NCI-H446 treated with DMSO at 0.1 percent for 48 hours (cell line): ENCODE measurements around the gene CSK.
"Not testable (repeated sequence)": the region's sequence is repeated elsewhere in the genome, so short reads cannot be mapped to it uniquely, and the experiment has no call there.

Experiments used
- DNase-seq: peaks from one replicate; lab custom pipeline; 2025; lab: John Stamatoyannopoulos, UW

Gene CSK

DNA sequence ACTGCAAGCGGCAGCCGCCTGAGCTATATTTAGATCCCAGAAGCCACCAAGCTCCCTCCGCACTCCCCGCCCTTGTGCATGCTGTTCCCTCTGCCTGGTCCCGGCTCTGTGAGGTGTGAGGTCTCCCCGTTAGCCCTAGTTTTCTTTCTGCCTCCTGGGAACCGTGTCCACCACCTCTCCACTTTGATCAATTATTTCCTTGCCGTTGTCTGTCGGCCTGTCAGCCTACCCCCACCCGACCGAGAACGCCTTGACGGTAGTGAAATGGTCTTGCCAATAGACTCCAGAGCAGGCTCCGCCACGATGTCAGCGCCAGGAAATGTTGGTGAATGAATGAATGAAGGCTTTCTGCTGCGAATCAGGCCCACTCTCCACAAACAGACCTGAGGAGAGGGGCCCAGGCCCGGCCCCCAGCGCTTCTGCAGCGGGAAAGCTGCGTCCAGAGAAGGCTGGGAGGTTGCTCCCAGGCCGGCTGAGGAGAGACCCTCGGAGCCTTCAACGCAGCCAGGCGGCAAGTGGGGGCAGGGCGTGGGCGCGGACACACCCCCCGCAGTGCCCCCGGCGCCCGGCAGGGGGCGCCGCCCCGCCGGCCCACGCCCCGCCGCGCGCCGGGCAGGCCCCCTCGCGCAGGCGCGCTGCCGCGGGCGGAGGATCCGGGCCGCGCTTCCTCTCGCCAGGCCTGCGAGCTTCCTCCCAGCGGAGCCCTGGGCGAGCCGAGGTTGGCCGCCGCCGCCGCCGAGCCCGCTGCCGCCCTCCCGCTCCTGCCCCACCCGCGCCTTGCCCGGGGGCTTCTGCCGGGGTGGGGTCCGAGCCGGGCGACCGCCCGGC, at the start of gene CSK:
CSK (plus strand) TSS at position 650 of the 828 bp plus-strand sequence. CDS start 16,218 bp downstream, outside the sequence.
- DNase-seq = no peak

GRCh38 chr15:74732846-74733245, 49.0 kb upstream of the CSK start:
- no peak for DNase-seq

DNA sequence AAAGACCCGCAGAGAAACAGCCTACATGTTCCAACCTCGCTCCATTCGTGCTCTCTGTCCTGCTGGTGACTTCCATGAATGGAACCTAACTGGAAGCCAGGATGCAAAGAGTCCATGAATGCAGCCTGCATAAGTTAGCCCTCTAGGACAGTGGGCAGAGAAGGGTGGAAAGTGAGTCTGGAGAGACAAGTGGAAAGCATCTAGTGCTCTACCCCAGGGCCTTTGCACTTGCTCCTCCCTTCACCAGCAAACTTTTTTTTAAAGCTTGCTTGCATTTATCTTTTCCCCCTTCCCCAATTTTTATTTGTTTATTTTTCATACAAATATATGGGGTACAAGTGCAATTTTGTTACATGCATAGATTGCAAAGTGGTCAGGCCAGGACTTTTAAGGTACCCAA, 48.6 kb upstream of the CSK start:
- DNase-seq = no peak

GRCh38 chr15:74735305-74735704, 46.6 kb upstream of the CSK start:
- DNase-seq = no peak

- not testable (repeated sequence) for DNase-seq
Measured at GRCh38 chr15:74738239-74738638, 43.6 kb upstream of the CSK start.

DNA sequence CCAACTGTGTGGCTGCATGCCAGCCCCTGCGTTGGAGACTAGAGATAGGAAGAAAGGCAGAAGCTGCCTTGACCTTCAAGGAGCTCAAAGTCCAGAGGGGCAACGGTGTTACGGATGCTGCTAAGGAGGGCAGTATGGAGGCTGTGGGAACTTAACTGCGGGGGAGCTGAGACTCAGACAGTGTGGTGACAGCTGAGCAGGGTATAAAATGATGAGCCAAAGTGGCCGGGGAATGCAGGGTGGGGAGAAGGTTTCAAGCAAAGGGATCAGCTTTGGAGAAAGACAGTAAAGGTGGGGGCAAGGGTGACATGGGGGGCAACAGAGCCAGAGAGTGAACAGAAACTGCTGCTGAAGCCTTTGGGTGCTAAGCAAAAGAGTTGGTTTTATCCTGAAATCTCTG, 39.5 kb upstream of the CSK start:
- DNase-seq = no peak

GRCh38 chr15:74746389-74746788, 35.5 kb upstream of the CSK start:
- DNase-seq = no peak

DNA sequence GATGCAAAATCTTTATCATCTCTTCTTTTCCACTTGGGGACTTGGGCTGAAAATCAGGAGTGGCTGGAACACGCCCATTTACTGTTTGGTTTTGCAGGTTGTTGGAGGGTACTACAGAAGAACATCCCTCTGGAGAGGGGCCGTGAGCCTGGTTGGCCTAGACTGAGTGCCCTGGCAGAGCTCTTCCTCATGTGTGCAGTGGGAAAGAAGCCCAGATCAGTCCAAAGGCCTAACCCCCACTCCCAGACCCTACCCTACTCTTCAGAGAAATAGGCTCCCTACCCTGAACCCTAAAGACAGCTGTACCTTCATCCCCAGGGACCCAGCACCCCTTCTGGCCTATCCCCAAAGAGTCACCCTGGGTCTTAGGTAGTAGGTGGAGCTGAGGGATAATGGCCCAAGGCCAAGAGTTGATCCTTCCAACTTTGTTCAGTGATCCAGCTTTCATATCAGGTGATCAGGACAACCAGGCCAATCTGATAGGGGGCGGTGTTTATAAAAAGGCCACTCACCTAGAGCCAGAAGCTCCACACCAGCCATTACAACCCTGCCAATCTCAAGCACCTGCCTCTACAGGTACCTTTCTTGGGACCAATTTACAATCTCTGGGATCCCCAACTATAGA, 33.4 kb upstream of the CSK start, which contains the start of gene CYP1A2:
CYP1A2 (plus strand) TSS at position 524 of the 625 bp plus-strand sequence. CDS start 894 bp downstream, outside the sequence.
- no peak for DNase-seq

DNA sequence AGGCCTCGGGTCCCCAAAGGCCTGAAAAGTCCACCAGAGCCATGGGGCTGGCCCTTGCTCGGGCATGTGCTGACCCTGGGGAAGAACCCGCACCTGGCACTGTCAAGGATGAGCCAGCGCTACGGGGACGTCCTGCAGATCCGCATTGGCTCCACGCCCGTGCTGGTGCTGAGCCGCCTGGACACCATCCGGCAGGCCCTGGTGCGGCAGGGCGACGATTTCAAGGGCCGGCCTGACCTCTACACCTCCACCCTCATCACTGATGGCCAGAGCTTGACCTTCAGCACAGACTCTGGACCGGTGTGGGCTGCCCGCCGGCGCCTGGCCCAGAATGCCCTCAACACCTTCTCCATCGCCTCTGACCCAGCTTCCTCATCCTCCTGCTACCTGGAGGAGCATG, 32.0 kb upstream of the CSK start:
- no peak for DNase-seq

- DNase-seq = no peak
Measured at GRCh38 chr15:74750751-74751150, 31.1 kb upstream of the CSK start.

- no peak for DNase-seq
Measured at GRCh38 chr15:74752011-74752410, 29.9 kb upstream of the CSK start.

DNA sequence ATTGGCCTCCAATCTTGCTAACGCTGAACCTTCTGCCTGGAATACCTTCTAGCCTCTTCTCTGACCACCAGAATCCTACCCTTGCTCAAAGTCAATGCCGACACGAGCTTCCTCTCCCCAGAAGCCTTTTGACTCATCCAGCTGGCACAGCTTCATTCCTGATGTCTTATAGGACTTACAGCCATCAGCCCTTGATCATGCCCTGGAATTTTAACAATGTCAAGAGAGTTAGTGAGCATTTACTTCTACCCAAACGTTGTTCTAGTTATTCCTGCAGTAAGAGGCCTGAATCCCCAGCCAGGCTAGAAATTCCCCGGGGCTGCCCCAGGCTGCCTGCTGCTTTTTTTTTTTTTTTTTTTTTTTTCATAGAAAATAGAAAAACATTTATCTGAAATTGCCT, 29.3 kb upstream of the CSK start:
- no peak for DNase-seq

GRCh38 chr15:74754593-74755215, 27.2 kb upstream of the CSK start:
- no peak for DNase-seq

- DNase-seq = no peak
Measured at GRCh38 chr15:74758736-74759135, 23.1 kb upstream of the CSK start.

GRCh38 chr15:74762791-74763150, 19.1 kb upstream of the CSK start:
- no peak for DNase-seq

GRCh38 chr15:74763416-74763815, 18.5 kb upstream of the CSK start:
- no peak for DNase-seq

DNA sequence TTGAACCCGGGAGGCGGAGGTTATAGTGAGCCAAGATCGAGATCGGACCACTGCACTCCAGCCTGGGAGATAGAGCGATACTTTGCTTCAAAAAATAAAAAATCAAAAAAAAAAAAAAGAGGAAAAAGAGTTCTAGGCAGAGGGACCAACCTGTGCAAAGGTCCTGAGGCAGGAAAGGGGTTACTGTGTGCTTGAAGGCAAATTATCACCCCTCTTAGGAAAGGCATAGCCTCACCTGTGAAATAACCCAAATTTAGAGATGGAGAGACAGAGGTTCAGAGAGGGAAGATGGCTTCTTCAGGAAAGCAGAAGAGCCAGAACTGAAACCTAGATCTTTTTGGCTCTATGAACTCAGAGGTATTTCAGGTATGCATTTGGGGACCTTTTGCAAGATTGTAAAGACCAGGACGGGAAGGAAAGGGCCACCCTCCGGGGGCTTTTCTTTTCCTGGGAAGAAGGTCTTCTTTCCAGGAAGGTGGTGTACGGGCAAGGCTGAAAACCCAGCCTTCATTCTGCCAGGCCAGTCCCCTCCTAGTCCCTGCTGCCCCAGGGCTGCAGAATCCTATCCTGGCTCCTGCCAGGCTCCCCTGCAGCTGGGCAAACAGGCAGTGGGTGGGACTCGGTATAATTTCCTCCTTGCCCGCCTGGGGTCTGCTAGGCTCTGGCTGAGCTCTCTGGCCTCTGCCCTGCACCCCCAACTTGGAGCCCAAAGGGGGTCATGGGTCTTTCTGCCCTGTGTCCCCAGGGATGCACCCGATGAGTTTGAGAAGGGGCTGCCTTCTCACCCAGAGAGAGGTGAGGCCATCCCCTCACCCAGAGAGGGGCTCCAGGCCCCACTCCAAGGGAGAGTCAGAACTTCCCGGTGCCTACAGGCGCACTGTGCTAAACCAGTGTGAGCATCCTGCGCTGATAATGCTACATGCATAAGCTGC, 14.4 kb upstream of the CSK start:
- DNase-seq = no peak

DNA sequence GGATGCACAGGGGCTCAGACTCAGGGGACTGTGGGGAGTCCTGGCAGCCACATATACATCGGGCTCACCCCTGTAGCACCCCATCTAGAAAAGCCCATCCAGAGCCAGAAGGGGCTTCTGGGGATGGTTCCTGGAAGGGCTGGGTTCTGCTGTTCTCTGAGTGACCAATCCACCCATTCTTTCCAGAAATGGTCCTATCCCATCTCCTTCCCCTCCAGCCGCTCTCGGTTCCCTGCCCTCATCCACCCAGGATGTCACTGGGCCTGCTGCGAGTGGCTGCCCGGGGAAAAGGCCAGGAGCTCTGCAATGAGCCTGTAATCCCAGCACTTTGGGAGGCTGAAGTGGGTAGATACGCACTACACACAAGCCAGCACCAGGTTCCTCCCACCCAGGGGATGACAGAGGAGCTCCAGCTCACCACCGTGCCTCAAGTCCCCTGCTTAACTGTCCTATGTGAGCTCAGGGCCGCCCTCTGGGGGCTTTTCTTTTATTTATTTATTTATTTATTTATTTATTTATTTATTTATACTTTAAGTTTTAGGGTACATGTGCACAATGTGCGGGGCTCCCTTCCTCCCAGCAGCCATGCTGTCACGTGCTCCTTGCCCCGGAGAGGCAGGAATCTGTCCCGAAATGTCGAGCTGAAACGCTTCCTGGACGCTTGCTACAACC, 13.6 kb upstream of the CSK start:
- no peak for DNase-seq

DNA sequence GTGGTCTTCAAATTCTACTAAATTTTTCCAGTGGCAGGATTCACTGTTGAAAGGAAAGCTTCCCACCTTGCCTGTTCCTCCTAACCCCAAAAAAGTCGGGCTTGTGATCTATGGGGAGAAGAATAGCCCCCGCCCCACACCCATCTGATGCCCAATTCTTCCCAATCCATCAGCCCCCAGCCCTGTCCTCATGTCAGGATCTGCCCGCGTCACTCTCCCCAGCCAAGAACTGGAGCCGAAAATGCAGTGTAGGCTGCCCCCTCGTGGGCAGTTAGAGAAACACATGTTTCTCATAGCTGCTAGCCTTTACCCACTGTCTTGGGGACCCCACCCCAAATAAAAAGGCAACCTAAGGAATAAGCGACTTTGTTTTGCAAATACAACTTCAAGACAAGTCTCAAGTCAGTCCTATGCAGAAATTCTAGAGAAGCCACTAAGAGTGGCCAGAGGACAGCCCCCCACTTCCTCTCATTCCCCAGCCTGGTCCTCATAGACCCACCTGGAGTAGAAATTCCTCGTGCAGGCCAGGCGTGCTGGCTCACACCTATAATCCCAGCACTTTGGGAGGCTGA, 13.0 kb upstream of the CSK start:
- DNase-seq = no peak

DNA sequence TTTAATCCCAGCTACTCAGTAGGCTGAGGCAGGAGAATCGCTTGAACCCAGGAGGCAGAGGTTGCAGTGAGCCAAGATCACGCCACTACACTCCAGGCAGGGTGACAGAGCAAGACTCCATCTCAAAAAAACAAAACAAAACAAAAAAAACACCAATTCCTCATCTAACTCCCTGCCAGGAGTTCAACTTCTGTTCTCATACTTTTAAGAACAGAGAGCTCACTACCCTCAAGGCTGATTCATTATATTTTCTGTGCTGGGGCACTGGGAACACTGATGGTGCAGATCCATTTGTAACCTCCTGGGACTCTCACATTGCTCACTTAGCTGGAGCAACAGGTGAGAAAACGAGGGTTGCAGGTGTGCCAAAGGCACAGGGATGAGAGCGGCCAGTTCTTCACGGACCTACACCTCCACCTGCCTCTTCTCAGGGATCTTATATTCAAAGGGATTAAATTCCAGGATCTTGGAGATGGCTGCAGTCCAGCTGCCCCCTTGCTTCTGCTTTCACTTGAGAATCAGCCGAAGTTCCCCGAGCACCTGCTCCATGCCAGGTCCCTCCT, 12.3 kb upstream of the CSK start:
- no peak for DNase-seq
